Activated B cell treated with CpG ODN at 0.5 μM for 24 hours (primary cell): ENCODE data around the gene TSPAN11. TPM values are rescaled to one million over a fixed set of nuclear protein-coding genes. Genes with fewer than 3 reads are reported as not detected.

Experiments
- ATAC-seq: fragments of 200-7000 bp; cut with Tn5 transposase; one replicate; pipeline ENCODE4 v1.10.0; 2021; ENCODE audit warnings: low read depth, mild to moderate bottlenecking, moderate library complexity
- CTCF ChIA-PET: fragments of 350-600 bp; sonication (Branson Sonifier 250); formaldehyde crosslinking; loops from one replicate; lab custom pipeline; 2021; ENCODE audit warnings: antibody characterized with exemption; lab: Charles Lee
- POLR2A ChIA-PET: fragments of 350-600 bp; sonication (Branson Sonifier 250); formaldehyde crosslinking; loops from one replicate; lab custom pipeline; 2021; ENCODE audit warnings: antibody characterized with exemption; lab: Charles Lee
- DNase-seq: peaks from one replicate; pipeline ENCODE4 v3.0.0; 2022
- H3K27ac Mint-ChIP-seq: one replicate; pipeline ENCODE4 v1.8.0; 2020; ENCODE audit warnings: mixed read lengths
- H3K27me3 Mint-ChIP-seq: one replicate; pipeline ENCODE4 v1.8.0; 2021; ENCODE audit warnings: mixed read lengths
- H3K36me3 Mint-ChIP-seq: one replicate; pipeline ENCODE4 v1.8.0; 2021; ENCODE audit warnings: low read depth, mixed read lengths
- H3K4me1 Mint-ChIP-seq: one replicate; pipeline ENCODE4 v1.8.0; 2021; ENCODE audit warnings: mixed read lengths
- H3K4me3 Mint-ChIP-seq: one replicate; pipeline ENCODE4 v1.8.0; 2020; ENCODE audit warnings: mild to moderate bottlenecking, mixed read lengths
- H3K9me3 Mint-ChIP-seq: one replicate; pipeline ENCODE4 v1.8.0; 2020; ENCODE audit warnings: mixed read lengths
- intact Hi-C: fragments of 100-400 bp; cut with micrococcal nuclease; formaldehyde crosslinking; loops from one replicate; pipeline ENCODE4 v1.15.1; 2024
- total RNA-seq: library from RNA; stranded (reverse); gene quantifications from 2 replicates; pipeline ENCODE4 v1.2.3, GENCODE V29; 2022
- TF ChIP-seq, protein P1 (sequence below): fragments of 200-600 bp; IDR thresholded peaks from one replicate; pipeline ENCODE4 v1.8.0; 2022; ENCODE audit warnings: antibody characterized with exemption, mild to moderate bottlenecking

Gene TSPAN11
- total RNA-seq, 1 donor from 2014 or later, result not detected

DNA sequence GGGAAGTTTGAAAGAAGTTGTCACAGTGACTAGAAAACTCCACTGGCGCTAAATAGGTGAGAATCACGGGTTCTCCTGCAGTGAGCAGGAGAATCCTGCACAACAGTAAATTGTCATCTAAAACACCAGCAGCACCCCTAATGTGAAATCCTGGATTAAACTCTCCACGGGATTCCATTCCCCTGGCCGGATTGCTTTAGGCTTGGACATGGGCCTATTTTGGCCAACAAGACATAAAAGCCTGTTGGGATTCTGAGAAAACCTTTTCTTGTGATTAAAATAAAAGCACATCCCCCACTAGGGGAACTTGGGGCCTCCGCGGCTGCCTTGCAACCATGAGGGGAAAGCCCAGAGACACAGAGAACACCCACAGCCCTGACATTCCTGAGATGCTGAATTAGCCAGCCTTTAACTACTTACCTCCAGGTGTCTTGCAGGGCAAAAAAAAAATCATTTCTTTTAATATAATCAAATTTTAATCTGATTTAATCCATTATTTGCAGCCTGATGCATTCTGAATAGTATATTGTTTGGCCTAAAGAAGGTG lies 21.0 kb upstream of the TSPAN11 start:
- intact Hi-C loops, result no loop called here
- H3K4me3 Mint-ChIP-seq, result no peak overlapping the region
- no peak for DNase-seq
- no peaks in the 10 kb centered on the region for H3K9me3 Mint-ChIP-seq
- no peak for ATAC-seq
- H3K4me1 Mint-ChIP-seq, result no peaks in the 10 kb centered on the region
- TF ChIP-seq, protein P1, sequence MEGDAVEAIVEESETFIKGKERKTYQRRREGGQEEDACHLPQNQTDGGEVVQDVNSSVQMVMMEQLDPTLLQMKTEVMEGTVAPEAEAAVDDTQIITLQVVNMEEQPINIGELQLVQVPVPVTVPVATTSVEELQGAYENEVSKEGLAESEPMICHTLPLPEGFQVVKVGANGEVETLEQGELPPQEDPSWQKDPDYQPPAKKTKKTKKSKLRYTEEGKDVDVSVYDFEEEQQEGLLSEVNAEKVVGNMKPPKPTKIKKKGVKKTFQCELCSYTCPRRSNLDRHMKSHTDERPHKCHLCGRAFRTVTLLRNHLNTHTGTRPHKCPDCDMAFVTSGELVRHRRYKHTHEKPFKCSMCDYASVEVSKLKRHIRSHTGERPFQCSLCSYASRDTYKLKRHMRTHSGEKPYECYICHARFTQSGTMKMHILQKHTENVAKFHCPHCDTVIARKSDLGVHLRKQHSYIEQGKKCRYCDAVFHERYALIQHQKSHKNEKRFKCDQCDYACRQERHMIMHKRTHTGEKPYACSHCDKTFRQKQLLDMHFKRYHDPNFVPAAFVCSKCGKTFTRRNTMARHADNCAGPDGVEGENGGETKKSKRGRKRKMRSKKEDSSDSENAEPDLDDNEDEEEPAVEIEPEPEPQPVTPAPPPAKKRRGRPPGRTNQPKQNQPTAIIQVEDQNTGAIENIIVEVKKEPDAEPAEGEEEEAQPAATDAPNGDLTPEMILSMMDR, result no peak
- H3K27me3 Mint-ChIP-seq, result no peaks in the 10 kb centered on the region
- no peak overlapping the region for H3K27ac Mint-ChIP-seq
- CTCF ChIA-PET, result no interaction called here
- POLR2A ChIA-PET, result no interaction called here
- no peaks in the 10 kb centered on the region for H3K36me3 Mint-ChIP-seq

DNA sequence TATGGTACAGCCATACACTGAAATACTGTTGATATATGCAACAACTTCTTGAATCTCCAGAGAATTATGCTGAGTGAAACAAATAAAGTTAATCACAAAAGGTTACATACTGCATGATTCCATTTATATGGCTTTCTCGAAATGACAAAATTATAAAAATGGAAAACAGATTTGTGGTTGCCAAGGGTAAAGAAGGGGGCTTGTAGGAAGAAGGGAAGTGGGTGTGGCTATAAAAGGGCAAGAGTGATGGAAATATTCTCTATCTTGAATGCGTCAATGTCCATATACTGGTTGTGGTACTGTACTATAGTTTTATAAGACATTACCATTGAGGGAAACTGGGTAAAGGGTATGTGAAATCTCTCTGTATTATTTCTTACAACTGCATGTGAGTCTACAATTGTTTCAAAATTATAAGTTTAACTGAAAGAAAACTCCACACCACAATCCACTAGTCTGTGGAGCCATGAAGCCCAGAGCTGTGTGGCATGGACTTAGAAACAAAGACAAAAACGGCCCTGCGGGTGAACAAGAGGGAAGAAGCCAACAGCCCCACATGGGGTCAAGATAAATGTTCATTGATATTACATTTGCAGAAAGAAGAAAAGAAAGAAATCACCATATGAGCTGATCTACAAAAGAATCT lies 18.3 kb upstream of the TSPAN11 start:
- no peaks in the 10 kb centered on the region for H3K36me3 Mint-ChIP-seq
- POLR2A ChIA-PET, result no interaction called here
- no peak for DNase-seq
- H3K9me3 Mint-ChIP-seq, result no peaks in the 10 kb centered on the region
- H3K27ac Mint-ChIP-seq, result no peak overlapping the region
- intact Hi-C loops, result no loop called here
- no peaks in the 10 kb centered on the region for H3K4me1 Mint-ChIP-seq
- no peak for ATAC-seq
- no peak overlapping the region for H3K4me3 Mint-ChIP-seq
- no peaks in the 10 kb centered on the region for H3K27me3 Mint-ChIP-seq
- CTCF ChIA-PET, result no interaction called here
- TF ChIP-seq, protein P1, result no peak

DNA sequence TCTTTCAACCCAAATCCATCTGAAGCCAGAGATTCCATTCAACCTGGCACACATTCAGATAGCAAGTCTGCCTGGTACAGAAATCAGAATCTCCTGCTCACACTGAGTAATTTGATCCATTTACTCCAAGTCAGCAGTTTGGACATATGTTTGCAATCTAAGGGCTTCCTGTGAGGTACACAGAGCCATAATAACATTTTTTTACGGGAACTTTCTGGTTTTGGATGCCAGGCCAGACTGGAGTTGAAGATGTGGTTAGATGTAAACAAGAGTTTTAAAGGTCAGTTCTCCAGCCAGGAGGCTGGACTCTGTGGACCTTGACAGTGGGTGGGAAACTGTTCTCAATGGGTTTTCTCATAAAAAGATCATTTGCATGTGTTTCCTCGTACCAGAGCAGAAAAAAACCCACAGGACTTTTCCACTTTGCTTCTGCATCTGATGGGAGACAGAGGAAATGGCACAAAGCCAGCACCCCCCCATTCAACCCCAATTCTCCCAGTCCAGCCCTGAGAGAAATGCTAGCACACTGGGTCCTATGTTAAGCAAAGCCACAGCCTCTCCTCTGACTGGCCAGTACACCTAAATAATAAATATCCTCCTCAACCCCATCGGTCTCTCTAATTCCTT lies 17.7 kb upstream of the TSPAN11 start:
- TF ChIP-seq, protein P1, result no peak
- no peaks in the 10 kb centered on the region for H3K9me3 Mint-ChIP-seq
- H3K4me3 Mint-ChIP-seq, result no peak overlapping the region
- H3K27me3 Mint-ChIP-seq, result no peaks in the 10 kb centered on the region
- H3K4me1 Mint-ChIP-seq, result no peaks in the 10 kb centered on the region
- H3K36me3 Mint-ChIP-seq, result no peaks in the 10 kb centered on the region
- ATAC-seq, result no peak
- DNase-seq, result no peak
- ChIA-PET CTCF (no interaction called here), POLR2A (no interaction called here)
- no peak overlapping the region for H3K27ac Mint-ChIP-seq
- intact Hi-C loops, result no loop called here

DNA sequence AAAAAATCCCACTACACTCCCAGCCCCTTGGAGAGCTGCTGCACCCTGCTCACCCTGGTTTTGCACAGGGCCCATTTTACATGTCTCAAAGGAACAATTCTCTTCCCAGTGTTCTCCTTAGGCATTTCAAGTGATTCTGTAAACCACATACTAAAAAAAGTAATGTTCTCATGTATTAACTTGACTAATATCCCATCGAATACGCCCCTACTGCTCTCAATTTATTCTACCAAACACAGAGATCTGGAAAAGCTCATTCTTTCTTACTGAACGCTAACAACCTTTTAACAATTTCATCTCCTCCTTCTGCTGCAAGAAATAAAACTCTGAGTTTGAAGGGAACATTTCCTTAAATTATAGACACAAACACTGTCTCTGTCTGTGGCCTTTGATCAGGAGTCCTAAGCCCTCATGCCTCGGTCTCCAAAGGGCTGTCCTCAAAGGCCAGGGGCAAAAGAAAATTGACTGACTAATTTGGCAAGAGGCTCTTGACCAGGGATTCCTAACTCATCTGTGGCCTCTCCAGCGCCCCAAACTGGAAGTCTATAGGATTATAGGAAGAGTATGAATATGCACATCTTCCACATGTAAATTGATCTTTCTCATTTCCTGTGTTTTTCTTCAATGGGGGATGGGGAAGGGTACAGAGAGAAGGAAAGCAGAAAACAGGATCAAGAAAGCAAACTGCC lies 17.1 kb upstream of the TSPAN11 start:
- no peaks in the 10 kb centered on the region for H3K9me3 Mint-ChIP-seq
- DNase-seq, result no peak
- intact Hi-C loops, result no loop called here
- ChIA-PET POLR2A (no interaction called here), CTCF (no interaction called here)
- H3K4me3 Mint-ChIP-seq, result no peak overlapping the region
- no peaks in the 10 kb centered on the region for H3K36me3 Mint-ChIP-seq
- H3K27me3 Mint-ChIP-seq, result no peaks in the 10 kb centered on the region
- H3K27ac Mint-ChIP-seq, result no peak overlapping the region
- no peak for ATAC-seq
- TF ChIP-seq, protein P1, result no peak
- H3K4me1 Mint-ChIP-seq, result no peaks in the 10 kb centered on the region

DNA sequence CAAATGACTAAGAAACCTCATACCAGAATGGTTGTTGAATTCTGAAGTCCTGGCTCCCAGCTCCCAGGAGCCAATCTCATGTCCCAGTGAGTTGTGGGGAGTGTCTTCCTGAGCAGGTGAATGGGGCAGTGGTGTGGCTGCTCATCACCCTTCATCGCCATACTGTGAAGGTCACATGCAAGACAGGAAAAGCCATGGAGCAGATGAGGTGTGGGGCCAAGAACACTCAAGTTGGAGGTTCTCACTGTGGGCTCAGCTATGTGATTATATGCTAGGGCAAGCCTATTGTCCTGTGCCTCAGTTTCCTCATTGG lies 16.6 kb upstream of the TSPAN11 start:
- CTCF ChIA-PET, result no interaction called here

More for the DNA sequence above, 16.6 kb upstream of the TSPAN11 start:
- Mint-ChIP-seq H3K27ac (no peak overlapping the region), H3K4me3 (no peak overlapping the region), H3K36me3 (no peaks in the 10 kb centered on the region), H3K4me1 (no peaks in the 10 kb centered on the region), H3K27me3 (no peaks in the 10 kb centered on the region), H3K9me3 (no peaks in the 10 kb centered on the region)
- DNase-seq, result no peak
- ATAC-seq, result no peak
- POLR2A ChIA-PET, result no interaction called here
- intact Hi-C loops, result no loop called here
- TF ChIP-seq, protein P1, result no peak
